ENCODE results near the gene ASCC3.

The ASCC3 gene

DNA sequence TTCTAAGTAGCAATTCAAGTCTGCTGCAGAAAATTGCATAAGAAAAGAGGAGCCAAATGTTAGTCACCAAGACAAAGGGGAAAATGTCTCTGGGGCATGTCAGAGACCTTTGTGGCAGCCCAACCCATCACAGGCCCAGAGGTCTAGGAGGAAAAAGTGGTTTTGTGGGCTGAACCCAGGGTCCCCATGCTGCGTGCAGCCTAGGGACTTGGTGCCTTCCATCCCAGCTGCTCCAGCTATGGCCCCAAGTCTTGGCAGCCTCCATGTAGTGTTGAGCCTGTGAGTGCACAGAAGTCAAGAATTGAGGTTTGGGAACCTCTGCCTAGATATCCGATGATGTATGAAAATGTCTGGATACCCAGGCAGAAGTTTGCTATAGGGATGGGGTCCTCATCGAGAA, 181.1 kb downstream of the ASCC3 start:
- no peaks in the 10 kb centered on the region for H3K36me3 ChIP-seq (ENCODE audit: control insufficient read depth, insufficient read depth, low read length)
- no peak overlapping the region for H3K27ac ChIP-seq (ENCODE audit: low read length)
- H3K9me3 ChIP-seq (ENCODE audit: control insufficient read depth, insufficient read depth, low read length) = no peaks in the 10 kb centered on the region; the same call in 1 of the 2 replicates
- no CpG with 5 or more reads among the region's 3 CpGs for WGBS (ENCODE audit: insufficient coverage, insufficient read length)
- H3K4me3 ChIP-seq (ENCODE audit: low read length) = no peak overlapping the region
- H3K27me3 ChIP-seq (ENCODE audit: control insufficient read depth, insufficient read depth, low read length) = no peaks in the 10 kb centered on the region
- no peaks in the 10 kb centered on the region for H3K4me1 ChIP-seq (ENCODE audit: control insufficient read depth, insufficient read depth, low read length)
- no peak for DNase-seq (ENCODE audit: low read depth, low spot score)

DNA sequence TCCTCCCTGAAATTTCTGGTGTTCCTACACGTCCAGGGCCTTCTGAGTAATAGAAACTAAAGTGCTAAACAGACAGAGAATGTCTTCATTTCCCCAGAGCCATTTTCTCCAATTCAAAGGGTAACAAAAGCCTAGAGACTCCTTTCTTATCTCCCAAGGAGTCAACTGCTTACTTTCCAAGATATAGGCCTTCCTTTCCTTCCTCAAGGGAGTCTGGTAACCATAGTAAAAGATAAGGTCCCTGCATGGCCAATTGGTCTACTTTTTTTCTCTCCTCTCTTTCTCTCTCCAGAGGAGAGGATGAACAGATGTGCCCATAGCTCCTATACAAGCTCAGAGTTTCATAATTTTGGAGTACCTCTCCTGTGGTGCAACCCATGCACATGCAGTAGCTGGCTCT, 185.7 kb downstream of the ASCC3 start:
- no peaks in the 10 kb centered on the region for H3K36me3 ChIP-seq (ENCODE audit: control insufficient read depth, insufficient read depth, low read length)
- H3K4me3 ChIP-seq (ENCODE audit: low read length) = no peak overlapping the region
- no peaks in the 10 kb centered on the region for H3K4me1 ChIP-seq (ENCODE audit: control insufficient read depth, insufficient read depth, low read length)
- WGBS (ENCODE audit: insufficient coverage, insufficient read length) = no CpG with 5 or more reads among the region's 1 CpG
- no peaks in the 10 kb centered on the region for H3K27me3 ChIP-seq (ENCODE audit: control insufficient read depth, insufficient read depth, low read length)
- no peaks in the 10 kb centered on the region; the same call in 1 of the 2 replicates for H3K9me3 ChIP-seq (ENCODE audit: control insufficient read depth, insufficient read depth, low read length)
- no peak for DNase-seq (ENCODE audit: low read depth, low spot score)
- H3K27ac ChIP-seq (ENCODE audit: low read length) = no peak overlapping the region

DNA sequence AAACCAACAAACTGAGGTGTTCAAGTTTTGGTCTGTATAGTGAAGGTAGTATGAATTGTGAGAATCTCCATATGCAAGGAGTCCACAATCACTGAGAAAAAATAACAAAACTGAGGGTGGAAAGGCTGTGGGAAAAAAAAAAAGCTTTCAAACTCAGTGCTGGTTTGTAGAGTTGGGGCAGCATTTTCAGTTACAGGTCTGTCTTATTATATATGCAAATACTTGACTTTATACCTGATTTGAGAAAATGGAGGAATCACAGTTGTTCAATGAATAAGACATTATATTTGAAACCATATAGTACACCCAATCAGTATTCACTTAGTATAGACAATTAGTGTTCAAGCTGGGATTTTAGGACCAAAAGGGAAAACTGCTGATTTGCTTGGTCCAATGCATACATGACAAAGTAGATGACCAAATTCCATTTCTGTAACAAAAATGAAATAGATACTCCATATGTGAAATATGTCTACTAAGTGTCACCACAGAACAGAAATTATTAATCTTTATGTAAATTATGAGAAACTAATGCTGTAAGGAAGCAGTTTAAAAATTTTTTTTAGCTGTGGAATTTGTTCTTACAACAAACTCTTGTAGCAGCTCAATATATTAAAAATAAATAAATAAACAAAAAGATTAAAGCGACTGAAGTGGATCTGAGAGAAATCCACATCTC, 187.7 kb downstream of the ASCC3 start:
- no peak overlapping the region for H3K4me3 ChIP-seq (ENCODE audit: low read length)
- no peaks in the 10 kb centered on the region for H3K9me3 ChIP-seq (ENCODE audit: control insufficient read depth, insufficient read depth, low read length)
- H3K27me3 ChIP-seq (ENCODE audit: control insufficient read depth, insufficient read depth, low read length) = no peaks in the 10 kb centered on the region
- no peaks in the 10 kb centered on the region for H3K4me1 ChIP-seq (ENCODE audit: control insufficient read depth, insufficient read depth, low read length)
- no peaks in the 10 kb centered on the region for H3K36me3 ChIP-seq (ENCODE audit: control insufficient read depth, insufficient read depth, low read length)
- no peak for DNase-seq (ENCODE audit: low read depth, low spot score)
- H3K27ac ChIP-seq (ENCODE audit: low read length) = no peak overlapping the region
- WGBS (ENCODE audit: insufficient coverage, insufficient read length) = no CpG with 5 or more reads among the region's 1 CpG

DNA sequence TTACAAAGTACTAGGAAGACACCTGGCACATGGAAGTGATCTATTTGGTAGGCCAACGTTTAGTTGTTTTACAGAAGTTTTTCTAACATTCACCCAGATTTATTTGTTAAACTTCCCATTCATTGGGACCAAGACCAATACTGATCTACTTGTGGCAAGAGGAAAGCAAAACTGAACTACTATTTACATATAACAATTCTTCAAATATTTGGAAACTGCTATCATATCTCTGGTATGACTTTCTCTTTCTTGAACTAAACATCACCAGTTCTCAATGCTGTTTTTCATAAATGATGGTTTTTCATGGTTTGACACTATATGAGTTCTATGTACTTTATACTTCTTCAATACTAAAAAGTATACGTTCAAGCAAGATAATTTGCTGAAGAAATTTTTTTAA, 189.2 kb downstream of the ASCC3 start:
- no peaks in the 10 kb centered on the region for H3K27me3 ChIP-seq (ENCODE audit: control insufficient read depth, insufficient read depth, low read length)
- H3K9me3 ChIP-seq (ENCODE audit: control insufficient read depth, insufficient read depth, low read length) = no peaks in the 10 kb centered on the region
- no peak overlapping the region for H3K27ac ChIP-seq (ENCODE audit: low read length)
- H3K4me3 ChIP-seq (ENCODE audit: low read length) = no peak overlapping the region
- no peaks in the 10 kb centered on the region for H3K4me1 ChIP-seq (ENCODE audit: control insufficient read depth, insufficient read depth, low read length)
- H3K36me3 ChIP-seq (ENCODE audit: control insufficient read depth, insufficient read depth, low read length) = no peaks in the 10 kb centered on the region
- no CpG with 5 or more reads among the region's 2 CpGs for WGBS (ENCODE audit: insufficient coverage, insufficient read length)
- no peak for DNase-seq (ENCODE audit: low read depth, low spot score)

DNA sequence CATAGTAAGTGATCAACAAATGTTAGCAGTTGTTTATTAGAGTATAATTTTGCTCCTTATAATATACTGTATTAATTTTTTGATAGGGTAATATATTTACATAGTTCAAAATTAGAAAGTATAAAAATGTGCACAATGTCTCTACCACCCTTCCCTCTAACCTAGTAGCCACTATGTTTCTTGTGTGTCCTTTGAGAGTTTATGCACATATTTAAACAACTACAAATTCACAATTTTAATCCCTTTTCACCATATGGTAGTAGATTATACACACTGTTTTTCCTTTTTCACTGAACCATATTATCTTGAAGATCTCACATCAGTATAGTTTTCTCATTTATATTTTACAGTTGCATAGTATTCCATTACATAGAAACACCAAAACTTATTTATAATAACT, 194.9 kb downstream of the ASCC3 start:
- no peaks in the 10 kb centered on the region for H3K4me1 ChIP-seq (ENCODE audit: control insufficient read depth, insufficient read depth, low read length)
- no peaks in the 10 kb centered on the region for H3K27me3 ChIP-seq (ENCODE audit: control insufficient read depth, insufficient read depth, low read length)
- no peak overlapping the region for H3K4me3 ChIP-seq (ENCODE audit: low read length)
- no peak overlapping the region for H3K27ac ChIP-seq (ENCODE audit: low read length)
- H3K36me3 ChIP-seq (ENCODE audit: control insufficient read depth, insufficient read depth, low read length) = no peaks in the 10 kb centered on the region
- H3K9me3 ChIP-seq (ENCODE audit: control insufficient read depth, insufficient read depth, low read length) = no peaks in the 10 kb centered on the region
- DNase-seq (ENCODE audit: low read depth, low spot score) = no peak

DNA sequence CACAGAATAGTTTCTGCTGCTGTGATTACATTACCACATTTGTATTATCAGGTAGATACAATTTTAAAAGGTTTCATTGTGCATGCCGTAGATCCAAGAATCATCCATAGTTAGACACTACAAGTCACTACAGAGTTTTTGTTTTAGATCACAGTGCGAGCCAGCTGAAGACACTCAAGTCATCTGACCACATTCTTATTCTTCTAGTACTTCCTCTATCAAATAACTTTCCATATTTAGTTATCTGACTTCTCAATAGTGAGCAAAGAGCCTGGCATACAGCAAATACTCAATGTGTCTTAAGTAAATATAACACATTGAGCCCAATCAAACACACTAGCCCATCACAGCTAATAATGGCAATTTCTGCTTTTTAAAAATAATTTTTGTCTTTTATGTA, 195.4 kb downstream of the ASCC3 start:
- no CpG with 5 or more reads among the region's 2 CpGs for WGBS (ENCODE audit: insufficient coverage, insufficient read length)
- DNase-seq (ENCODE audit: low read depth, low spot score) = no peak
- no peak overlapping the region for H3K4me3 ChIP-seq (ENCODE audit: low read length)
- no peak overlapping the region for H3K27ac ChIP-seq (ENCODE audit: low read length)
- H3K27me3 ChIP-seq (ENCODE audit: control insufficient read depth, insufficient read depth, low read length) = no peaks in the 10 kb centered on the region
- H3K36me3 ChIP-seq (ENCODE audit: control insufficient read depth, insufficient read depth, low read length) = no peaks in the 10 kb centered on the region
- no peaks in the 10 kb centered on the region for H3K9me3 ChIP-seq (ENCODE audit: control insufficient read depth, insufficient read depth, low read length)
- no peaks in the 10 kb centered on the region for H3K4me1 ChIP-seq (ENCODE audit: control insufficient read depth, insufficient read depth, low read length)

DNA sequence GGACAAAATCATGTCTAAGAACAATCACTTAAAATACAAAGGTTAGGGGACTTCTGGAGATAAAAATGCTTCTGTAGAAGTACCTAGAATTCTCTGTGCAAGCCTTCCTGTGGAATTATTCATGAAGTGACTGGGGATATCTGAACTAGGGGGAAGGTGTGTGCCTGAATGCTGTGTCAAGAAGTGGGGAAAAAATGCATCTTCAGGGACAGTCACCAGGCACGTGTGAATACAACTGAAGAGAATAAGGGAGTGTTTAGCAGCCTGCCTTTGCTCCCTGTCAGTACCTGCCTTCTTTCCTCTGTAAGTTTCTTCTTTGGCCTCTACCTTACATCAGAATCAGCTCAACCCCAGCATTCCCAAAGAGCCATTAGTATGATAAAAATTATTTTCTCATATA, 201.0 kb downstream of the ASCC3 start:
- Histone ChIP-seq H3K27me3 (ENCODE audit: control insufficient read depth, insufficient read depth, low read length) (no peaks in the 10 kb centered on the region), H3K36me3 (ENCODE audit: control insufficient read depth, insufficient read depth, low read length) (no peaks in the 10 kb centered on the region), H3K4me1 (ENCODE audit: control insufficient read depth, insufficient read depth, low read length) (no peaks in the 10 kb centered on the region), H3K27ac (ENCODE audit: low read length) (no peak overlapping the region), H3K4me3 (ENCODE audit: low read length) (no peak overlapping the region), H3K9me3 (ENCODE audit: control insufficient read depth, insufficient read depth, low read length) (no peaks in the 10 kb centered on the region)
- no CpG with 5 or more reads among the region's 1 CpG for WGBS (ENCODE audit: insufficient coverage, insufficient read length)
- DNase-seq (ENCODE audit: low read depth, low spot score) = no peak

DNA sequence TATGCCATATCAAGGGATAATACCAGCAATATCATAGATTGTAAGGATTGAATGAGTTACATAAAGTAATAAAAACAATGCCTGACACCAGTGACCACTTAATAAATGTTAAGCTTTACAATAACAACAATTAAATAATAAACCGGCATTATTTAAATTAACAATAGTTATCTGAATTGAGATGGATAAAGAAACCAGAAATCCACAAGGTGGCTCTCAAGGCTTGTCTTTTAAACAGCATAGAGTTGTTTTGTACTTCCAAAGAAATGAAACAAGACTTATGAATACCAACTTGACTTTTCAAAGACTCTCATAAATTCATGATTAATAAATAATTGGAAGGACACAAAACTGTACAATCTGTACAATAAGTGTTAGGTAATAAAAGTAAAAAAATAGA, 203.1 kb downstream of the ASCC3 start:
- Histone ChIP-seq H3K27me3 (ENCODE audit: control insufficient read depth, insufficient read depth, low read length) (no peaks in the 10 kb centered on the region), H3K9me3 (ENCODE audit: control insufficient read depth, insufficient read depth, low read length) (no peaks in the 10 kb centered on the region), H3K36me3 (ENCODE audit: control insufficient read depth, insufficient read depth, low read length) (no peaks in the 10 kb centered on the region), H3K27ac (ENCODE audit: low read length) (no peak overlapping the region), H3K4me3 (ENCODE audit: low read length) (no peak overlapping the region), H3K4me1 (ENCODE audit: control insufficient read depth, insufficient read depth, low read length) (no peaks in the 10 kb centered on the region)
- DNase-seq (ENCODE audit: low read depth, low spot score) = no peak
- no CpG with 5 or more reads among the region's 1 CpG for WGBS (ENCODE audit: insufficient coverage, insufficient read length)

DNA sequence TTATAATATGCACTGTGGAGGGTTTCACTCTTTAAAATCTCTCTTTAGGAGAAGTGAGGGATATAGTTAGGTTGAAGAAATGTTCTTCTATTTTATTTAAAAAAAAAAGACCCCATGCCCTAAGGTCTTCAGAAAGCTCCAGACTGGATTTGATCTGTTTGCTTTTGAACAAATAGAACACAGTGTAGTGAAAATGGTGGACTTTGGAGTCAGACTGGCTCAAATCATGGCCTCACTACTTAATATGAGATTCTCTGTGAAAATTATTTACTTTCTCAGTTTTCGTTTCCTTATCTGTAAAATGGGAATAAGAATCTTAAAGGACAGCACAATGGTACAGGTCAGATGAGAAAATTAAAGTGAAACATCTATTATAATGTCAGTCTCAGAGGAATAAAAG, 203.9 kb downstream of the ASCC3 start:
- no peaks in the 10 kb centered on the region for H3K4me1 ChIP-seq (ENCODE audit: control insufficient read depth, insufficient read depth, low read length)
- no peaks in the 10 kb centered on the region for H3K9me3 ChIP-seq (ENCODE audit: control insufficient read depth, insufficient read depth, low read length)
- H3K36me3 ChIP-seq (ENCODE audit: control insufficient read depth, insufficient read depth, low read length) = no peaks in the 10 kb centered on the region
- DNase-seq (ENCODE audit: low read depth, low spot score) = no peak
- H3K27ac ChIP-seq (ENCODE audit: low read length) = no peak overlapping the region
- WGBS (ENCODE audit: insufficient coverage, insufficient read length) = no CpG with 5 or more reads among the region's 1 CpG
- H3K4me3 ChIP-seq (ENCODE audit: low read length) = no peak overlapping the region
- H3K27me3 ChIP-seq (ENCODE audit: control insufficient read depth, insufficient read depth, low read length) = no peaks in the 10 kb centered on the region

DNA sequence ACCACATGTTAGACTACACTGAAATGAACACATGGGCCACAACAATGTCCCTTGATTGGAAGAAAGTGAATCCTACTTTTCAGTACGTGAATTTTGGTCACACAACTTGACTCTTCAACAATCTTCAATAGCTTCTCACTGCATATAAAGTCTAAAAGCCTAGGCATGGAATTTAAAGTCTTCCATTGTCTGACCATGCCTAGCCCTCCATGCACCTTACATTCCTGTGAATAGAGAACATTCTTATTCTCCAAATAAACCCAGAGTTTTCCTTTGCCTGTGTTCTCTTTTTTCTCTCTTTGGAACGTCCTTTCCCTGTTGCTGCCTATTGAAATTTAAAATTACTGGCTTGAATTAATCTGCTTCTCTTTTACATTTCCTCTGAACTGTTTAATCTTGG, 207.5 kb downstream of the ASCC3 start:
- no peaks in the 10 kb centered on the region for H3K36me3 ChIP-seq (ENCODE audit: control insufficient read depth, insufficient read depth, low read length)
- DNase-seq (ENCODE audit: low read depth, low spot score) = no peak
- H3K27me3 ChIP-seq (ENCODE audit: control insufficient read depth, insufficient read depth, low read length) = no peaks in the 10 kb centered on the region
- no peak overlapping the region for H3K27ac ChIP-seq (ENCODE audit: low read length)
- no CpG with 5 or more reads among the region's 2 CpGs for WGBS (ENCODE audit: insufficient coverage, insufficient read length)
- no peaks in the 10 kb centered on the region for H3K9me3 ChIP-seq (ENCODE audit: control insufficient read depth, insufficient read depth, low read length)
- H3K4me3 ChIP-seq (ENCODE audit: low read length) = no peak overlapping the region
- H3K4me1 ChIP-seq (ENCODE audit: control insufficient read depth, insufficient read depth, low read length) = no peaks in the 10 kb centered on the region

DNA sequence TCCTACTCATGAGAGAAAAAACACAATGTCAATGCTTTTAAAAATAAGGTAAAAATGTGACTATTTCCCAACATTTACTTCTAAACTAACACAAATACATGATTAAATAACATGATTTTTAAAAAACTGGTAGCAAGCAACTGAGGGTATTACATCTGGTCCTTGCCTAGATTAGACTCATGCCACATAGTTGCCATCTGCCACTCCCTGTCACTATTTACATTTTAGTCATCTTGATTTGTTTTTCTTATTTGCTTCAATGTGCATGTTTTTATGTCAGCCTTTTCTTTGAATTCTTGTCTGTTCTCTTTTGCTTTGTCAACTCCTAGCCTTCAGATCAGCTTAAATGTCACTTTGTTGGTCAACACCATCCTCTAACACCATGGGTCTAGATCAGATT, 209.4 kb downstream of the ASCC3 start:
- Histone ChIP-seq H3K4me1 (ENCODE audit: control insufficient read depth, insufficient read depth, low read length) (no peaks in the 10 kb centered on the region), H3K9me3 (ENCODE audit: control insufficient read depth, insufficient read depth, low read length) (no peaks in the 10 kb centered on the region)
- no peak for DNase-seq (ENCODE audit: low read depth, low spot score)

More for the DNA sequence above, 209.4 kb downstream of the ASCC3 start:
- Histone ChIP-seq H3K27me3 (ENCODE audit: control insufficient read depth, insufficient read depth, low read length) (no peaks in the 10 kb centered on the region), H3K27ac (ENCODE audit: low read length) (no peak overlapping the region), H3K36me3 (ENCODE audit: control insufficient read depth, insufficient read depth, low read length) (no peaks in the 10 kb centered on the region; the same call in 1 of the 2 replicates), H3K4me3 (ENCODE audit: low read length) (no peak overlapping the region)

All from iPS DF 6.9 (cell line).